ENCODE results near the gene NINJ2.

Gene NINJ2

DNA sequence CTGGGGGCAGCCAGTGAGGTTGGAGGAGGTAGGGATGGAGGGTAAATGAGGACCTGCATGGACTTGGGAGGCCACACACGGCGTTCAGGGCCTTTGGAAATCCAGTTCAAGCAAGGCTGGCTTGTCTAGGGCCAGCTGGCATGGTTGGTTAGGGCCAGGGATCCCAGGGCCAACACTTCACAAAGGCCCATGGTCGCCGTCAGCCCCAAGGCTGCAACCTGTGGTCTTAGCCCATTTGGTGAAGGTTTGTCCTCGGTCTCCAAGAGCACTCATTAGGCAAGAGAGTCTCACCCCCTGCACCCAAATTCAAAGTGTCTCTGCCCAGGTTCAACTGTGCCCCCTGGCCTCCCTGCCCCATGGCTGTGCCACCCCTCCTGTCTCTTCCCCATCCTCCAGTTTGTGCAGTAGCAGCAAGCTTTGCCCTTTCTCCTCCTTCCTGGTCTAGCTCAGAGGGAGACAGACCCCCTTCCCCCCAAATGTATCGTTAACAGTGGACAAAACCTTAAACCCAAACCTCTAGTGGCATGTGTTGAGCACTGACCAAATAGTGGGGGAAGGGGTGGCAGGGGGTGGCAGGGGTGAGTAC lies 94.1 kb downstream of the NINJ2 start:
- H3K9me3 ChIP-seq (ENCODE audit: control extremely low read depth in 1 of 5, control insufficient read depth in 4 of 5, insufficient read depth in 2 of 5, low read depth in 1 of 5, low read length in 4 of 5) = no peaks in the 10 kb centered on the region
- H3K27ac ChIP-seq (ENCODE audit: insufficient read depth in 1 of 2, low read depth in 1 of 2, low read length in 2 of 2, poor library complexity in 1 of 2, severe bottlenecking in 2 of 2) = no peak overlapping the region
- 96% methylated on average over 5 of the region's 6 CpGs for WGBS (ENCODE audit: insufficient coverage)
- H3K4me1 ChIP-seq (ENCODE audit: control extremely low read depth in 1 of 4, control insufficient read depth in 4 of 4, insufficient read depth in 4 of 4, low read length in 3 of 4) = peaks cover 2 to 39% (median 14%) of the 10 kb centered on the region in 4 experiments
- peak overlapping the region in 3 of 7 experiments; percentile 75 to 82 (median 80) for H3K4me3 ChIP-seq (ENCODE audit: control insufficient read depth in 1 of 7, extremely low read depth in 1 of 7, insufficient read depth in 4 of 7, low read depth in 2 of 7, low read length in 6 of 7)
- peaks cover 0 to 8% (median 0%) of the 10 kb centered on the region in 4 experiments for H3K36me3 ChIP-seq (ENCODE audit: control insufficient read depth in 4 of 4, insufficient read depth in 4 of 4, low read length in 3 of 4)
- ChIA-PET POLR2A (no interaction called here), CTCF (interaction anchor here (0.8 to 4.4 kb wide), 18 partner anchors 10 to 495 kb away, joined by 3 to 23 read pairs (median 4); no protein-coding TSS in a partner anchor)
- no peaks in the 10 kb centered on the region for H3K27me3 ChIP-seq (replicated peaks in 2 of 5; ENCODE audit: control insufficient read depth in 4 of 5, insufficient read depth in 5 of 5, low read length in 4 of 5)
- no peak for DNase-seq

DNA sequence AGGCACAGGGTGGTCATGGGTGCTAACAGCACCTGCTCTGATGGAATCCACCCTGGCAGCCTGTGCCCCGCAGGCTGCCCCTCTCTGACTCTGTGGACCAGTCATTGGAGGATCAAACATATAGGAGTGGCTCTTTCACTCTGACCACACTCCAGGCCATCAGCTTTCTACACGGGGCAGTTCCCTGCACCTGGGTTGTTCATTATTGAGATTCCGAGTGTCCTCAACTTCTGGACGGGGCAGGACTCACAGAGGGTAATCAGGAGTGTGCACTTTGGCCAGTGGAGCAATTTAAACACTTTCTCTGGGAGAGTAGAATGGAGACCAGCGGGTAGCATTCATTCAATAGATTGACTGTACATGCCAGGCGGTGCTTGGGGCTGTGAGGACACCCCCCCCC lies 94.8 kb downstream of the NINJ2 start:
- H3K4me1 ChIP-seq (ENCODE audit: control extremely low read depth in 1 of 4, control insufficient read depth in 4 of 4, insufficient read depth in 4 of 4, low read length in 3 of 4) = peaks cover 9 to 46% (median 21%) of the 10 kb centered on the region in 4 experiments
- H3K27me3 ChIP-seq (replicated peaks in 2 of 5; ENCODE audit: control insufficient read depth in 4 of 5, insufficient read depth in 5 of 5, low read length in 4 of 5) = no peaks in the 10 kb centered on the region
- peaks cover 0 to 8% (median 0%) of the 10 kb centered on the region in 4 experiments for H3K36me3 ChIP-seq (ENCODE audit: control insufficient read depth in 4 of 4, insufficient read depth in 4 of 4, low read length in 3 of 4)
- WGBS (ENCODE audit: insufficient coverage) = 97% methylated on average over 3 of the region's 6 CpGs
- ChIA-PET CTCF (interaction anchor here (1.0 to 4.4 kb wide), 5 partner anchors 9 to 246 kb away, joined by 3 to 23 read pairs (median 6); no protein-coding TSS in a partner anchor), POLR2A (no interaction called here)
- no peak for DNase-seq
- H3K4me3 ChIP-seq (ENCODE audit: control insufficient read depth in 1 of 7, extremely low read depth in 1 of 7, insufficient read depth in 4 of 7, low read depth in 2 of 7, low read length in 6 of 7) = no peak overlapping the region
- H3K9me3 ChIP-seq (ENCODE audit: control extremely low read depth in 1 of 5, control insufficient read depth in 4 of 5, insufficient read depth in 2 of 5, low read depth in 1 of 5, low read length in 4 of 5) = no peaks in the 10 kb centered on the region
- H3K27ac ChIP-seq (ENCODE audit: insufficient read depth in 1 of 2, low read depth in 1 of 2, low read length in 2 of 2, poor library complexity in 1 of 2, severe bottlenecking in 2 of 2) = no peak overlapping the region

DNA sequence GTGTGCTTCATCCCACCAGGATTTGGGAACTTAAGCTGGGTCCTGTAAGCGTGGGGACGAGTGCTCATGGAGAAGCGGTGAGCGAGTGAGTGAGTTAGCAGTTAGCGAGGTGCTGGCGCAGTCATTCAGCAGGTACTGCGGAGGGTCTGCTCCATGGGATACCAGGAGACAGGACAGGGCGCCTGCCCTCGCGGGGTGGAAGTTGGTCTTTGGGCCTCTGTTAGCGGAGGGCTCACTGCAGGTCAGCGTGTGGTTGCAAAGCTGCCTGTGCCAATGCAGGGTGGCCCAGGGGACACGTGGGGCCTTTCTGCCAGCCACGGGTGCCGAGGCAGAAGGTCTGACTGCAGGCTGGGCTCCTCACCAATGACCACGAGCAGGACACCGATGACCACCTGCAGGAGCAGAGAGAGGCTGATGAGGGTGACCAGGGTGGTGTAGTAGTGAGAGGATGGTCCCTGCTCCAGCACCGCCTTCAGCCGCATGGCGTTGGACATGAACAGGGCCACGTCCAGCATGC lies 97.6 kb downstream of the NINJ2 start:
- Histone ChIP-seq H3K9me3 (ENCODE audit: control extremely low read depth in 1 of 5, control insufficient read depth in 4 of 5, insufficient read depth in 2 of 5, low read depth in 1 of 5, low read length in 4 of 5) (no peaks in the 10 kb centered on the region), H3K4me3 (ENCODE audit: control insufficient read depth in 1 of 7, extremely low read depth in 1 of 7, insufficient read depth in 4 of 7, low read depth in 2 of 7, low read length in 6 of 7) (no peak overlapping the region), H3K36me3 (ENCODE audit: control insufficient read depth in 4 of 4, insufficient read depth in 4 of 4, low read length in 3 of 4) (peaks cover 0 to 8% (median 0%) of the 10 kb centered on the region in 4 experiments), H3K4me1 (ENCODE audit: control extremely low read depth in 1 of 4, control insufficient read depth in 4 of 4, insufficient read depth in 4 of 4, low read length in 3 of 4) (peaks cover 10 to 71% (median 43%) of the 10 kb centered on the region in 4 experiments), H3K27me3 (replicated peaks in 2 of 5; ENCODE audit: control insufficient read depth in 4 of 5, insufficient read depth in 5 of 5, low read length in 4 of 5) (no peaks in the 10 kb centered on the region), H3K27ac (ENCODE audit: insufficient read depth in 1 of 2, low read depth in 1 of 2, low read length in 2 of 2, poor library complexity in 1 of 2, severe bottlenecking in 2 of 2) (no peak overlapping the region)
- ChIA-PET CTCF (interaction anchor here (1.3 to 2.2 kb wide), 5 partner anchors 10 to 249 kb away, joined by 3 to 9 read pairs (median 6); partner anchors contain the start of gene WNK1), POLR2A (no interaction called here)
- DNase-seq = no peak
- 97% methylated on average over 19 of the region's 21 CpGs for WGBS (ENCODE audit: insufficient coverage)

DNA sequence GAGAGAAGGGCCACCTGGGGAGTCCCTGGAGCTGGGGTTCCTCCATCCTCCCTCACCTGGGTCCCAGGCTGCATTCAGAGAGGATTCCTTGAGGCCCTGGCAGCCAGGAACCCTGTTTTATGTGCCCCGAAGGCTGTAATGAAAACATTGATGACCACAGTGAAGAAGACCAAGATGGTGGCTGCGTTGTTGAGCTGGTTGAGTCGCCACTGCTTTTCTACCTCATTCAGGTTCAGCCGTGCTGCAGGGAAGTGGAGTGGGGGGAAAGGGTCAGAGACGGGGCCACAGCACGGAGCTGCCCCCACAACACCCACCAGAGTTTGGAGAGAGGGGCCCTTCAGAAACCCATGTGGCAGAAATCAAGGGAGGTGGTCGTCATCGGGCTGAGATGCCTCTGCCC lies 98.1 kb downstream of the NINJ2 start:
- Histone ChIP-seq H3K9me3 (ENCODE audit: control extremely low read depth in 1 of 5, control insufficient read depth in 4 of 5, insufficient read depth in 2 of 5, low read depth in 1 of 5, low read length in 4 of 5) (no peaks in the 10 kb centered on the region), H3K27ac (ENCODE audit: insufficient read depth in 1 of 2, low read depth in 1 of 2, low read length in 2 of 2, poor library complexity in 1 of 2, severe bottlenecking in 2 of 2) (no peak overlapping the region), H3K4me1 (ENCODE audit: control extremely low read depth in 1 of 4, control insufficient read depth in 4 of 4, insufficient read depth in 4 of 4, low read length in 3 of 4) (peaks cover 10 to 73% (median 41%) of the 10 kb centered on the region in 4 experiments), H3K4me3 (ENCODE audit: control insufficient read depth in 1 of 7, extremely low read depth in 1 of 7, insufficient read depth in 4 of 7, low read depth in 2 of 7, low read length in 6 of 7) (no peak overlapping the region), H3K27me3 (replicated peaks in 2 of 5; ENCODE audit: control insufficient read depth in 4 of 5, insufficient read depth in 5 of 5, low read length in 4 of 5) (no peaks in the 10 kb centered on the region), H3K36me3 (ENCODE audit: control insufficient read depth in 4 of 4, insufficient read depth in 4 of 4, low read length in 3 of 4) (peaks cover 0 to 8% (median 0%) of the 10 kb centered on the region in 4 experiments)
- no peak for DNase-seq
- POLR2A ChIA-PET = no interaction called here
- WGBS (ENCODE audit: insufficient coverage) = 97% methylated on average over 8 of the region's 8 CpGs
- CTCF ChIA-PET = interaction anchor here (1.4 to 2.0 kb wide), 3 partner anchors 11 to 249 kb away, joined by 3 to 7 read pairs (median 6); no protein-coding TSS in a partner anchor

DNA sequence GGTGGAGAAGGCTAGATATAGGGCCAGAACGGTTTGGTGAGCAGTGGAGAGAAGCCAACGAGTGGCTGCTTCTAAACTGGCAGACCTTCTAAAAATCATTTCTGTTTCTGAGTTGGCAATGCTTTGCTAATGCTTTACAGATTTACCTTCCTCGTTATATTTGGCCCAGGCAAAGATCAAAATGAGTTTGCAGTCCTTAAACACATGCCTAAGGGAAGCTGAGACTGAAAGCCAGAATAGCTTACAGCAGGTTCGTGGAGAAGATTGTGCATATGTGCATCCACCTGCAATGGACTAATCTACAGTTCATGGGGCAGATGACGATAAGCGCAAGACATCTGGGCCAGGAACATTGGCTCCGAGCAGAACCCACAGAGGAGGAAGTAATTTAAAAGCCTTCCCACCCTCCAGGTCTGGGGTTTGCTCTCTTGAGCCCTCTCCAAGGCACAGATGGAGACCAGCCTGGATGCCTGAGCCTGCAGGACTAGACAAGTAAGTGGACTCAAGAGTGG lies 99.4 kb downstream of the NINJ2 start:
- 14% methylated on average over 4 of the region's 7 CpGs for WGBS (ENCODE audit: insufficient coverage)

DNA sequence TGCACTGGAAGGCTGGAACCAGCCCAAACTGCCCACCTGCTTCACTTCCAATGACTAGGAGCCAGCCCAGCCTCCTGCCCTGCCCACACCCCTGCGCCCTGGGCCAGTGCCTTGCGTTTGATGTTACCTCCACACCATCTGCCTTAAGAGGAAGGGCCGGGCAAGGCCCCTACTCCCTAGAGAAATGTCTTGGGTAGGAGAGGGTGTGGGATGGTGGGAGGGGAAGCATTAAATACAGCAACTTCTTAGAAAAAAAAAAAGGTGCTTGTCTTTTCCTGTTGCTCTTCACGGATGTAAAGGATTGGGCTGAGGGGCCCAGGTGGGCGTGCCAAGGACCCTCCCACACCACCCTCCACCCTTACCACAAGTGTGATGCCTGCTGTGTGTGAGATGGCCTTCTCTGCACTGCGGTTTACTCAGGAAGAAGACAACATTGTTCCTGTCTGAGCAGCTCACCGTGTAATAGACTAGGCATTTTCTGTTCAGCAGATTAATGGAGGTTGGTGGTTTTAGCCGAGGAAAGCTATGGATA lies 99.9 kb downstream of the NINJ2 start:
- no peaks in the 10 kb centered on the region for H3K27me3 ChIP-seq (replicated peaks in 2 of 5; ENCODE audit: control insufficient read depth in 4 of 5, insufficient read depth in 5 of 5, low read length in 4 of 5)
- H3K4me3 ChIP-seq (ENCODE audit: control insufficient read depth in 1 of 7, extremely low read depth in 1 of 7, insufficient read depth in 4 of 7, low read depth in 2 of 7, low read length in 6 of 7) = peak overlapping the region in 4 of 7 experiments; percentile 17 to 64 (median 22)
- ChIA-PET POLR2A (interaction anchor here (0.6 kb wide), 1 partner anchor 66 kb away, joined by 3 read pairs; no protein-coding TSS in a partner anchor), CTCF (no interaction called here)
- WGBS (ENCODE audit: insufficient coverage) = 11% methylated on average over 2 of the region's 8 CpGs
- peaks cover 0 to 8% (median 0%) of the 10 kb centered on the region in 4 experiments for H3K36me3 ChIP-seq (ENCODE audit: control insufficient read depth in 4 of 4, insufficient read depth in 4 of 4, low read length in 3 of 4)
- H3K27ac ChIP-seq (ENCODE audit: insufficient read depth in 1 of 2, low read depth in 1 of 2, low read length in 2 of 2, poor library complexity in 1 of 2, severe bottlenecking in 2 of 2) = peak overlapping the region in 1 of 2 experiments; percentile 31
- H3K9me3 ChIP-seq (ENCODE audit: control extremely low read depth in 1 of 5, control insufficient read depth in 4 of 5, insufficient read depth in 2 of 5, low read depth in 1 of 5, low read length in 4 of 5) = no peaks in the 10 kb centered on the region
- peak in 2 of 3 donors; percentile 63 to 70 for DNase-seq
- H3K4me1 ChIP-seq (ENCODE audit: control extremely low read depth in 1 of 4, control insufficient read depth in 4 of 4, insufficient read depth in 4 of 4, low read length in 3 of 4) = peaks cover 10 to 67% (median 35%) of the 10 kb centered on the region in 4 experiments

More for the DNA sequence above, 99.4 kb downstream of the NINJ2 start:
- Histone ChIP-seq H3K9me3 (ENCODE audit: control extremely low read depth in 1 of 5, control insufficient read depth in 4 of 5, insufficient read depth in 2 of 5, low read depth in 1 of 5, low read length in 4 of 5) (no peaks in the 10 kb centered on the region), H3K27me3 (replicated peaks in 2 of 5; ENCODE audit: control insufficient read depth in 4 of 5, insufficient read depth in 5 of 5, low read length in 4 of 5) (no peaks in the 10 kb centered on the region), H3K4me3 (ENCODE audit: control insufficient read depth in 1 of 7, extremely low read depth in 1 of 7, insufficient read depth in 4 of 7, low read depth in 2 of 7, low read length in 6 of 7) (peak overlapping the region in 3 of 7 experiments; percentile 20 to 64 (median 25)), H3K27ac (ENCODE audit: insufficient read depth in 1 of 2, low read depth in 1 of 2, low read length in 2 of 2, poor library complexity in 1 of 2, severe bottlenecking in 2 of 2) (peak overlapping the region in 1 of 2 experiments; percentile 31), H3K36me3 (ENCODE audit: control insufficient read depth in 4 of 4, insufficient read depth in 4 of 4, low read length in 3 of 4) (peaks cover 0 to 8% (median 0%) of the 10 kb centered on the region in 4 experiments), H3K4me1 (ENCODE audit: control extremely low read depth in 1 of 4, control insufficient read depth in 4 of 4, insufficient read depth in 4 of 4, low read length in 3 of 4) (peaks cover 10 to 70% (median 35%) of the 10 kb centered on the region in 4 experiments)
- ChIA-PET CTCF (interaction anchor here (0.8 kb wide), 1 partner anchor 99 kb away, joined by 4 read pairs; no protein-coding TSS in a partner anchor), POLR2A (interaction anchor here (0.6 kb wide), 1 partner anchor 66 kb away, joined by 3 read pairs; no protein-coding TSS in a partner anchor)
- DNase-seq = peak in 2 of 3 donors; percentile 64 to 70

Measured in common myeloid progenitor, CD34-positive (primary cell).